ENCODE data around the gene SGF29.

DNA sequence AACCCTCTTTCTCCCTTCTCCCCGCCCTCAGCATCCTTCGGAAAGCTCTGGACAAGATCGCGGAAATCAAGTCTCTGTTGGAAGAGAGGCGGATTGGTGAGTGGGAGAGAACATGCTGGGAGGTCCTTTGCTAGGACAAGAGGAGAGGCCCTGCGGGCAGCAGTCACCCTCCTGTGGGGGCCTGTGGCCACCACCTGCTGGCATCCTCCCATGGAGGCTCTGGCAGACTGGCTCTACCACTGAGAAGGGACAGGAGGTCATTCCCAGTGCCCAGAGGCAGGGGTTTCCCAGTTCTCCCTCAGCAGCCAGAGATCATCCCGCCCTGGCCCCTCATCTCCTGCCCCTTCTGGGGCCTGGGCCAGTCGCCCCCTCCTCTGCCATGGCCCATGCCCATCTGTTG, 35.3 kb downstream of the SGF29 start:
- TF ChIP-seq, protein P1, sequence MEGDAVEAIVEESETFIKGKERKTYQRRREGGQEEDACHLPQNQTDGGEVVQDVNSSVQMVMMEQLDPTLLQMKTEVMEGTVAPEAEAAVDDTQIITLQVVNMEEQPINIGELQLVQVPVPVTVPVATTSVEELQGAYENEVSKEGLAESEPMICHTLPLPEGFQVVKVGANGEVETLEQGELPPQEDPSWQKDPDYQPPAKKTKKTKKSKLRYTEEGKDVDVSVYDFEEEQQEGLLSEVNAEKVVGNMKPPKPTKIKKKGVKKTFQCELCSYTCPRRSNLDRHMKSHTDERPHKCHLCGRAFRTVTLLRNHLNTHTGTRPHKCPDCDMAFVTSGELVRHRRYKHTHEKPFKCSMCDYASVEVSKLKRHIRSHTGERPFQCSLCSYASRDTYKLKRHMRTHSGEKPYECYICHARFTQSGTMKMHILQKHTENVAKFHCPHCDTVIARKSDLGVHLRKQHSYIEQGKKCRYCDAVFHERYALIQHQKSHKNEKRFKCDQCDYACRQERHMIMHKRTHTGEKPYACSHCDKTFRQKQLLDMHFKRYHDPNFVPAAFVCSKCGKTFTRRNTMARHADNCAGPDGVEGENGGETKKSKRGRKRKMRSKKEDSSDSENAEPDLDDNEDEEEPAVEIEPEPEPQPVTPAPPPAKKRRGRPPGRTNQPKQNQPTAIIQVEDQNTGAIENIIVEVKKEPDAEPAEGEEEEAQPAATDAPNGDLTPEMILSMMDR (conservative IDR thresholded peaks at IDR 0.05), result no peak
- no peak for TF ChIP-seq ZFX (IDR thresholded peaks at IDR 0.05)
